ENCODE measurements around the gene SLCO4C1. TPM values are rescaled to one million over a fixed set of nuclear protein-coding genes. Genes with fewer than 3 reads are reported as not detected.

The SLCO4C1 gene
- total RNA-seq, 1 experiment from 2014 or later, result not detected

DNA sequence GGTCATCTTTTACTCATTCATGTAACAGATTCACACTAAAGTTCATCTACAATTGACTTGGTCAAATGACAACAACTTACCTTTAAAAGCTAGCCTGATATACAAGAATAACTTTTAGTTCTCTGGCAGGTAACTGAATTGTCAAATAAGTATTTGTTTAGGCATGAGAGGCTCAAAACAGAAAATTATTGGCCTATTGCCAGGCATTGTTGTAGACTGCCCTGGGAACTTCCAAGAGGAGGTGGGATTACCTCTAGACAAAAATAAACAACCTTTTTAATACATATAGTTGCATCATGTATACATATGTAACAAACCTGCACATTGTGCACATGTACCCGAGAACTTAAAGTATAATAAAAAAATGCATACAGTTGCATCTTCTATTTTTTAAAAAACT, 18.2 kb upstream of the SLCO4C1 start:
- intact Hi-C loops (cut with micrococcal nuclease), result no loop called here
- ChIA-PET CTCF (no interaction called here), POLR2A (interaction anchor here (0.6 kb wide), 1 partner anchor 944 kb away, joined by 3 read pairs; the partner anchor contains the start of gene MACIR)
- no peaks in the 10 kb centered on the region for H3K27me3 Mint-ChIP-seq (ENCODE audit: insufficient read depth, unreplicated experiment)
- TF ChIP-seq, protein P1, sequence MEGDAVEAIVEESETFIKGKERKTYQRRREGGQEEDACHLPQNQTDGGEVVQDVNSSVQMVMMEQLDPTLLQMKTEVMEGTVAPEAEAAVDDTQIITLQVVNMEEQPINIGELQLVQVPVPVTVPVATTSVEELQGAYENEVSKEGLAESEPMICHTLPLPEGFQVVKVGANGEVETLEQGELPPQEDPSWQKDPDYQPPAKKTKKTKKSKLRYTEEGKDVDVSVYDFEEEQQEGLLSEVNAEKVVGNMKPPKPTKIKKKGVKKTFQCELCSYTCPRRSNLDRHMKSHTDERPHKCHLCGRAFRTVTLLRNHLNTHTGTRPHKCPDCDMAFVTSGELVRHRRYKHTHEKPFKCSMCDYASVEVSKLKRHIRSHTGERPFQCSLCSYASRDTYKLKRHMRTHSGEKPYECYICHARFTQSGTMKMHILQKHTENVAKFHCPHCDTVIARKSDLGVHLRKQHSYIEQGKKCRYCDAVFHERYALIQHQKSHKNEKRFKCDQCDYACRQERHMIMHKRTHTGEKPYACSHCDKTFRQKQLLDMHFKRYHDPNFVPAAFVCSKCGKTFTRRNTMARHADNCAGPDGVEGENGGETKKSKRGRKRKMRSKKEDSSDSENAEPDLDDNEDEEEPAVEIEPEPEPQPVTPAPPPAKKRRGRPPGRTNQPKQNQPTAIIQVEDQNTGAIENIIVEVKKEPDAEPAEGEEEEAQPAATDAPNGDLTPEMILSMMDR (IDR thresholded peaks at IDR 0.05; ENCODE audit: unreplicated experiment), result no peak
- DNase-seq (ENCODE audit: unreplicated experiment), result peak; percentile 23
- no peaks in the 10 kb centered on the region for H3K36me3 Mint-ChIP-seq (ENCODE audit: insufficient read depth, unreplicated experiment)
- no peak overlapping the region for H3K27ac Mint-ChIP-seq (ENCODE audit: low read depth, unreplicated experiment)
- no peaks in the 10 kb centered on the region for H3K4me1 Mint-ChIP-seq (ENCODE audit: insufficient read depth, unreplicated experiment)
- no TSS peak for BruUV-seq (replicated peaks)
- no peak overlapping the region for H3K4me3 Mint-ChIP-seq (ENCODE audit: unreplicated experiment)
- H3K9me3 Mint-ChIP-seq (ENCODE audit: unreplicated experiment), result no peaks in the 10 kb centered on the region

DNA sequence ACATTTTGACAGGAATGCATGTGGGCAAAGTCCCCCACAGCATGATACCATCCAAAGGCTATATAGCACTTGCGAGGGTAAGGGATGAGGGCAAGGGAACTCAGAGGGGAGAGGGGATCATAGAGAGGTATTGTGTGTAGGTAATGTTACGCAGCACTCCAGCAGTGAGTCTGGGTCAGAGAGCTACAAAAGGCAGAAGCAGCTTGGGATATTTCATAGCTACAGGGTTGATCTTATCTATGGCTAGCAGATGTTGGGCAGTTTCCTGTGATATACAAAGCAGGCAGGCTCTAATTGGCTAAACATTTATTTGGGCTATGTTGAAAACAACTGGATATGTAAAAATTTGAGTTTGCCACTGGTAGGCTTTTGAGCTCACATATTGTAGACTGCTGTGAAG, 17.8 kb upstream of the SLCO4C1 start:
- Mint-ChIP-seq H3K4me1 (ENCODE audit: insufficient read depth, unreplicated experiment) (no peaks in the 10 kb centered on the region), H3K9me3 (ENCODE audit: unreplicated experiment) (no peaks in the 10 kb centered on the region), H3K4me3 (ENCODE audit: unreplicated experiment) (no peak overlapping the region), H3K27me3 (ENCODE audit: insufficient read depth, unreplicated experiment) (no peaks in the 10 kb centered on the region), H3K36me3 (ENCODE audit: insufficient read depth, unreplicated experiment) (no peaks in the 10 kb centered on the region), H3K27ac (ENCODE audit: low read depth, unreplicated experiment) (no peak overlapping the region)
- intact Hi-C loops (cut with micrococcal nuclease), result no loop called here
- ChIA-PET CTCF (no interaction called here), POLR2A (interaction anchor here (0.6 kb wide), 1 partner anchor 944 kb away, joined by 3 read pairs; the partner anchor contains the start of gene MACIR)
- no peak for DNase-seq (ENCODE audit: unreplicated experiment)
- TF ChIP-seq, protein P1 (IDR thresholded peaks at IDR 0.05; ENCODE audit: unreplicated experiment), result no peak
- no TSS peak for BruUV-seq (replicated peaks)

- Mint-ChIP-seq H3K4me3 (ENCODE audit: unreplicated experiment) (no peak overlapping the region), H3K9me3 (ENCODE audit: unreplicated experiment) (no peaks in the 10 kb centered on the region), H3K27me3 (ENCODE audit: insufficient read depth, unreplicated experiment) (no peaks in the 10 kb centered on the region), H3K36me3 (ENCODE audit: insufficient read depth, unreplicated experiment) (no peaks in the 10 kb centered on the region), H3K4me1 (ENCODE audit: insufficient read depth, unreplicated experiment) (no peaks in the 10 kb centered on the region), H3K27ac (ENCODE audit: low read depth, unreplicated experiment) (no peak overlapping the region)
- peak; percentile 57 for DNase-seq (ENCODE audit: unreplicated experiment)
- ChIA-PET POLR2A (no interaction called here), CTCF (interaction anchor here (0.7 kb wide), 1 partner anchor 10 kb away, joined by 3 read pairs; no protein-coding TSS in a partner anchor)
- no TSS peak for BruUV-seq (replicated peaks)
- TF ChIP-seq, protein P1 (IDR thresholded peaks at IDR 0.05; ENCODE audit: unreplicated experiment), result no peak
- intact Hi-C loops (cut with micrococcal nuclease), result no loop called here
These were observed 16.7 kb upstream of the SLCO4C1 start for GRCh38 chr5:102312586-102313370.

GRCh38 chr5:102309586-102309985, 13.5 kb upstream of the SLCO4C1 start:
- TF ChIP-seq, protein P1 (IDR thresholded peaks at IDR 0.05; ENCODE audit: unreplicated experiment), result no peak
- H3K9me3 Mint-ChIP-seq (ENCODE audit: unreplicated experiment), result no peaks in the 10 kb centered on the region
- no peak for DNase-seq (ENCODE audit: unreplicated experiment)
- no peak overlapping the region for H3K27ac Mint-ChIP-seq (ENCODE audit: low read depth, unreplicated experiment)
- no peaks in the 10 kb centered on the region for H3K36me3 Mint-ChIP-seq (ENCODE audit: insufficient read depth, unreplicated experiment)
- intact Hi-C loops (cut with micrococcal nuclease), result no loop called here
- POLR2A ChIA-PET, result no interaction called here
- H3K27me3 Mint-ChIP-seq (ENCODE audit: insufficient read depth, unreplicated experiment), result no peaks in the 10 kb centered on the region
- no TSS peak for BruUV-seq (replicated peaks)
- no peak overlapping the region for H3K4me3 Mint-ChIP-seq (ENCODE audit: unreplicated experiment)
- CTCF ChIA-PET, result interaction anchor here (0.7 kb wide), 1 partner anchor 245 kb away, joined by 3 read pairs; no protein-coding TSS in a partner anchor
- no peaks in the 10 kb centered on the region for H3K4me1 Mint-ChIP-seq (ENCODE audit: insufficient read depth, unreplicated experiment)
